GM19238 (cell line): ENCODE data around the gene AKR1A1.

ENCODE experiments used
- DNase-seq: peaks from one replicate; pipeline ENCODE4 v3.0.0; 2011; ENCODE audit warnings: low spot score; ENCODE audit not compliant: insufficient read length

The AKR1A1 gene

DNA sequence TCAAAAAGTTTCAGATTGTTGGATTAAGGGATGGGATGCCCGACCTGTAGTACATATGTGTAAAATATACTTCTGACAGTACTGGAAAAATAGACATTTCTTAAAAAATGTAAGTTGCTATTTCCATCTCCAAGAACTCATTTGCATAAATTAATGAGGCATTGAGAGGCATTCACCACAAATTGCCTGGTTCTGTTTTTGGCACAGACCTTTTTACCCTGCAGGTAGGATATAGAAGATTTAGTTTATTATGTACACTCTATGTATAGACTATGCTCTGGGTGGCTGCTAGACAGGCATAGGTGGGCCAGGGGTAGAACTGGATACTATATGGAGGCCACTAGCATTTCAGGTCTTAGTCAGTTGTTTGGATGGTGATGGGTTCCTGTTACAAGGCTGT is 65.3 kb downstream of the AKR1A1 start:
- no peak for DNase-seq

DNA sequence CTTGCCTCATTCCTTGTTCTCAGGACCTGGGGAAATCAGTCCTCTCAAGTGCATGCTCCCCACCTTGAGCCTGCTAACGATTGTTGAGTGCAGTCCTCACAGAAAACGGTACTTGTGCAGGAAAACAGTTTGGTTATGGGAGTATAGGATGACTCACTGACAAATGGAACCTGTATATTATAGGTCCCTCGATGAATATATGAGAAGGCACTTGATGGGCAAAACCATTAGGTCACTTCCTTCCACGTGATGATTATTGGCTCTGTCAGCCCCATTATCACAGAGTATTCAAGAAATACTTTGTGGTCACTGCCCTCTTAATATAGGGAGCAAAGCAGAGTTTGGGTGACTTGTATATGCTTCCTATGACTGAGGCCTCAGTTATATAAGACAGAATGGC is 67.0 kb downstream of the AKR1A1 start:
- DNase-seq = no peak

DNA sequence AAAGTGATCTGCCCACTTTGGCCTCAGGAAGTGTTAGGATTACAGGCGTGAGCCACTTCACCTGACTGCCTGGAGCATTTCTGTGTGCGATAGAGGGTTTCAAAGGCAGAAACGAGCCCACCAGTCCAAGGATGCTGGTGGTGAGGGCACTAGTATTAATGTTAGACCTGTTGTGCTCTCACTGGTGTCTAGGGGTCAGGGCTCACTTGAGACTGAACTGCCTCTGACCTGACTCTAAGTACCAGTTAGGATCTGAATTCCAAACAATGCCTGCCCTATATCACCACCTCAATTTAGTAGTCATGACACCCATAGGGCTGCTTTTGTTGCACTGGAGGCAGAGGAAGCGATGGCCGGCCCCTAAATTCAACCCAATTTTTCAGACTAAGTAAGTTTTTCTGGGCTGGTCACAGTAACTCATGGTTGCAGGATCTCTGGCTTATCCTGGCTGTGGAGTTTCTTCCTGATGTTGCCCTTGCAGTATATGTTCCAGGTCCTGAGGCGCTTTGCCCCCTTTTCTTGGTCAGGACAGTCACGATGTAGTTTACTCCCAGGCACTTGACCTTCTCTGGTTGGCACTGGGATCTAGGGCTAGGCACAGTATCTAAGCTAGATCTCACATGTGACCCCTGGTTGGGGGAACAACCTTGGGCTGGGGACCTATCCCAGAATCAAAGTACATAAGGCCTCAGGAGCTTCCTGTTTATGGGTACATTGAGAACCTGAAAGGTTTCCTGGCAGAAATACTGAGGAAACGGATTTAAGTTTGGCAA is 68.7 kb downstream of the AKR1A1 start:
- no peak for DNase-seq
